Activated CD4-positive, alpha-beta T cell treated with anti-CD3 and anti-CD28 coated beads, Interleukin-2, amount 10 ng/mL, durations not matched to agents 7 days and 5 days (primary cell): Measurements from ENCODE around the gene OR8A1. TPM values are rescaled to one million over a fixed set of nuclear protein-coding genes. Genes with fewer than 3 reads are reported as not detected.

Experiments
- CTCF ChIA-PET: fragments of 350-600 bp; sonication (Branson Sonifier 250); formaldehyde crosslinking; loops from one replicate; lab custom pipeline; 2021; ENCODE audit warnings: antibody characterized with exemption; lab: Charles Lee
- POLR2A ChIA-PET: fragments of 350-600 bp; sonication (Branson Sonifier 250); formaldehyde crosslinking; loops from one replicate; lab custom pipeline; 2021; ENCODE audit warnings: antibody characterized with exemption; lab: Charles Lee
- DNase-seq: peaks from one replicate; pipeline ENCODE4 v3.0.0-alpha.2; 2020
- H3K27ac Mint-ChIP-seq: one replicate; pipeline ENCODE4 v1.8.0; 2021; ENCODE audit warnings: mild to moderate bottlenecking, moderate library complexity, mixed read lengths
- H3K27me3 Mint-ChIP-seq: one replicate; pipeline ENCODE4 v1.8.0; 2021; ENCODE audit warnings: mixed read lengths
- H3K36me3 Mint-ChIP-seq: one replicate; pipeline ENCODE4 v1.8.0; 2021; ENCODE audit warnings: low read depth, mixed read lengths
- H3K4me1 Mint-ChIP-seq: one replicate; pipeline ENCODE4 v1.8.0; 2021; ENCODE audit warnings: mixed read lengths
- H3K4me3 Mint-ChIP-seq: one replicate; pipeline ENCODE4 v1.8.0; 2021; ENCODE audit warnings: mild to moderate bottlenecking, moderate library complexity, mixed read lengths
- H3K9me3 Mint-ChIP-seq: one replicate; pipeline ENCODE4 v1.8.0; 2021; ENCODE audit warnings: mixed read lengths
- total RNA-seq, 2 experiments: library from RNA; stranded (reverse); gene quantifications; one replicate each; pipeline ENCODE4 v1.2.3, GENCODE V29; 2021

OR8A1 gene
- total RNA-seq, 2 experiments from 2014 or later: not detected

- no peak for DNase-seq
- Mint-ChIP-seq H3K27ac (no peak overlapping the region), H3K4me1 (no peaks in the 10 kb centered on the region), H3K4me3 (no peak overlapping the region), H3K36me3 (no peaks in the 10 kb centered on the region), H3K9me3 (no peaks in the 10 kb centered on the region), H3K27me3 (peaks cover 13% of the 10 kb centered on the region)
- CTCF ChIA-PET: no interaction called here
- POLR2A ChIA-PET: no interaction called here
These were observed 8.1 kb downstream of the OR8A1 start for GRCh38 chr11:124577716-124578427.

DNA sequence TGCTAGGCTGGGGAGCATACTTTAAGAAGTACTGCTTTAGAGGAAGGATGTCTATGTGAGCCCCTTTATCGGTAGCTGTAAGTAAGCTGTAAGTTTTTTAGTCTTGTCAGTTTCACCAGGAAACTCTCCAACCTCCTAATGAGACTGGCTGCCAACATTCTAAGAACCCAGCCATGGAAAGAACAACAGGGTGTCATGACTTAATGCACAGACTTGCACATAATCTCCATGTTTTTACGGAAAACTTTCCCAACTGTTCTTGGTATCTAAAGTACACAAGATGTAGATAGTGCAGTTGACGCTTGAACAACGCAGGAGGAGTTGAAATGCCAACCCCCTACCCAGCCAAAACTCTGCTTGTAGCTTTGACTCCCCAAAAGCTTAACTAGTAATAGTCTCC, 9.0 kb downstream of the OR8A1 start:
- Mint-ChIP-seq H3K36me3 (no peaks in the 10 kb centered on the region), H3K27ac (no peak overlapping the region), H3K4me3 (no peak overlapping the region), H3K27me3 (peaks cover 10% of the 10 kb centered on the region), H3K4me1 (no peaks in the 10 kb centered on the region), H3K9me3 (no peaks in the 10 kb centered on the region)
- POLR2A ChIA-PET: no interaction called here
- no peak for DNase-seq
- CTCF ChIA-PET: no interaction called here

DNA sequence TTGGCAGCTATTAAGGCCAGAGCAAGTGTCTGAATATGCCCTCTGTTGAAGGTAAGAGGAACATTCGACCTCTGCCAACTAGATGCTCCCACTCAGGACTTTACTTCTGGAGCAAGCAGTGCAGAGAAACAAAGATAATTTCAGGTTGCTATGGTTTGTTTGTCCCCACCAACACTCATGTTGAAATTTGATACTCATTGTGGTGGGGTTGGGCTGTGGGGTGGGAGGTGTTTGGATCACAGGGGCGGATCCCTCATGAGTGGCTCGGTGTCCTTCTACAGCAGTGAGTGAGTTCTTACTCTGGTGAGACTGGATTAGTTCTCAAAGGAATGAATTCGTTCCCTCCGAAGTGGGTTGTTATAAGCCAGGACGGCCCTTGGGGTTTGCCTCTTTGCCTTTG, 12.0 kb downstream of the OR8A1 start:
- H3K4me3 Mint-ChIP-seq: no peak overlapping the region
- no peaks in the 10 kb centered on the region for H3K9me3 Mint-ChIP-seq
- no peaks in the 10 kb centered on the region for H3K4me1 Mint-ChIP-seq
- H3K36me3 Mint-ChIP-seq: no peaks in the 10 kb centered on the region
- H3K27ac Mint-ChIP-seq: no peak overlapping the region
- H3K27me3 Mint-ChIP-seq: peaks cover 4% of the 10 kb centered on the region
- POLR2A ChIA-PET: no interaction called here
- no peak for DNase-seq
- CTCF ChIA-PET: no interaction called here

GRCh38 chr11:124582565-124582964, 12.8 kb downstream of the OR8A1 start:
- Mint-ChIP-seq H3K27ac (no peak overlapping the region), H3K4me1 (no peaks in the 10 kb centered on the region), H3K4me3 (no peak overlapping the region), H3K27me3 (peaks cover 9% of the 10 kb centered on the region), H3K9me3 (no peaks in the 10 kb centered on the region), H3K36me3 (no peaks in the 10 kb centered on the region)
- ChIA-PET POLR2A (no interaction called here), CTCF (interaction anchor here (1.5 kb wide), 1 partner anchor 20 kb away, joined by 4 read pairs; no protein-coding TSS in a partner anchor)
- no peak for DNase-seq

GRCh38 chr11:124583781-124584180, 14.0 kb downstream of the OR8A1 start:
- Mint-ChIP-seq H3K9me3 (no peaks in the 10 kb centered on the region), H3K27me3 (peaks cover 13% of the 10 kb centered on the region), H3K36me3 (no peaks in the 10 kb centered on the region), H3K4me3 (no peak overlapping the region), H3K4me1 (no peaks in the 10 kb centered on the region), H3K27ac (no peak overlapping the region)
- POLR2A ChIA-PET: no interaction called here
- CTCF ChIA-PET: interaction anchor here (1.5 kb wide), 1 partner anchor 18 kb away, joined by 4 read pairs; no protein-coding TSS in a partner anchor
- DNase-seq: no peak

DNA sequence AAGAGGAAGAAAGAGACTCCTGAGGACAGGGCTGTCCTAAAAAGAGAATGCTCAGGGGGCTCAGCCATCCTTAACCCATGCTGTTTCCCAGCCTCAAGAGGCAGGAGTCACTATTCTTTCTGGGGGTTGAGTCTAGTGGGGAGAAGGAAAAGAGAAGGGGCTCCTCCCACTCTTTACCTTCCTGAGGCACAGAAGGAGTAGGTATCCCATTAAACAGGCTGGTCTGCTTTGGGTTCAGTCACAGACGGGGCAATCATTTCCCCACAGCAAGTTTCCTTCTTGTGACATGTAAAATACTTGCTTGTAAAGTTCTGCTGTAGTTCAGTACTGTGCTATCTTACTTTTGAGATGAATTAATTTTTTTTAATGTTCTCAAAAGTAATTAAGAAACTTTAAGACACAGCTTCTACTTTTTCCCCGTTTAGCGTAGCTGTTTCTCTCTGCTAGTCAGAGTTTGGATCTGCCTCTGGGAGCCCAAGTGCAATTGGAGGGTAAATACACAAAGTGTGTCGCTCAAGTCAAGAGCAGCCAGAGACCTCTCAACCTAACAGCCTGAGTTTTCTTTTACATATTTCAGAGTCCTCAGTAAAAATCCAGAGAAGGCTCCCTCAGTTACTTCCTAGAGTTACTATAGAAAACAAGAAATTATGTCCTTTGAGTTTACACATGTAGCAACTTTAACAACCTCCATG, 15.0 kb downstream of the OR8A1 start:
- Mint-ChIP-seq H3K4me1 (no peaks in the 10 kb centered on the region), H3K36me3 (no peaks in the 10 kb centered on the region), H3K27me3 (peaks cover 15% of the 10 kb centered on the region), H3K4me3 (no peak overlapping the region), H3K9me3 (no peaks in the 10 kb centered on the region), H3K27ac (no peak overlapping the region)
- ChIA-PET CTCF (interaction anchor here (1.0 kb wide), 1 partner anchor 183 kb away, joined by 4 read pairs; no protein-coding TSS in a partner anchor), POLR2A (no interaction called here)
- DNase-seq: no peak

DNA sequence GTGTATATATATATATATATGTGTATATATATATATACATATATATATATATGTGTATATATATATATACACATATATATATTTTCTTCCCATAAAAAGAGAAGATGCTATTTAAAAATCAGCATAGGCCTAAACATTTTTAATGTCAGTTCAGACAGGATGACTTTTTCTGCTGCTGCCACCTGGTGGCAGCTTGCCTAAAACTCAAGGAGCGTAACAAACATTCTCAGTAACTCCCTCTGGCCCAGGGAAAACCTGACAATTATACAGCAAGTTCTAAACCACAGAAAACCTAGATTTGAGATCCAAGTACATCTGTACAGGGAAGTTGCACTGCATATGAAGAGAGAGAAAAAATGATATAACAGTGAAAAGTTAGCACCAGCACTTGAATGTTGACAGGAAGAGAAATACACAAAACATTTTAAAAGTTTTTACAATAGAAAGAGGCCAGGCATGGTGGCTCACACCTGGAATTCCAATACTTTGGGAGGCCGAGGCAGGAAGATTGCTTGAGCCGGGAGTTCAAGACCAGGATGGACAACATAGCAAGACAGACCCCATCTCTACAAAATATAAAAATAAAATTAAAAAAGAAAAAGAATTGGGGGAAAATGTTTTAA, 16.6 kb downstream of the OR8A1 start:
- no peaks in the 10 kb centered on the region for H3K9me3 Mint-ChIP-seq
- ChIA-PET CTCF (interaction anchor here (0.9 kb wide), 1 partner anchor 185 kb away, joined by 4 read pairs; no protein-coding TSS in a partner anchor), POLR2A (no interaction called here)
- H3K27me3 Mint-ChIP-seq: peaks cover 18% of the 10 kb centered on the region
- H3K4me3 Mint-ChIP-seq: no peak overlapping the region
- no peaks in the 10 kb centered on the region for H3K4me1 Mint-ChIP-seq
- H3K36me3 Mint-ChIP-seq: no peaks in the 10 kb centered on the region
- peak; percentile 56 for DNase-seq
- H3K27ac Mint-ChIP-seq: no peak overlapping the region

DNA sequence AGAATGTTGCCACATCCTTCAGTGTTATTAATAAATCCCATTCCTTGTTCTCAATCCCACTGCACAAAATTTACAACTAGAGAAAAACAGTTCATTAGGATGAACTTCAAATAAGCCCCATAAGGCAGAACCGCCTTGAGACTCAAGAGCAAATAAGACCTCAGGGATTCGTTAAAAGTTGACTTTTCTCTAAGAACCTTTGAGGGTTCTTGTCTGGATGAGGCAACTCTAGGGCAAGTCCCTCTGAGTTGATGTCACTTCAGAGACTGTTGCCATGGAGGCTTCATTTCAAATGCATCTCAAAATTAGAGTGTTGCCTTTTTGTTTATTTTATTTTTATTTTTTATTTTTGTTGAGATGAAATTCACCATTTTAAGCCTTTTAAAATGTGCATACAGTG, 21.6 kb downstream of the OR8A1 start:
- Mint-ChIP-seq H3K4me1 (no peaks in the 10 kb centered on the region), H3K4me3 (no peak overlapping the region), H3K27ac (no peak overlapping the region), H3K9me3 (no peaks in the 10 kb centered on the region), H3K27me3 (peaks cover 25% of the 10 kb centered on the region), H3K36me3 (no peaks in the 10 kb centered on the region)
- ChIA-PET POLR2A (no interaction called here), CTCF (no interaction called here)
- DNase-seq: no peak

- Mint-ChIP-seq H3K27ac (no peak overlapping the region), H3K4me1 (no peaks in the 10 kb centered on the region), H3K36me3 (no peaks in the 10 kb centered on the region), H3K9me3 (no peaks in the 10 kb centered on the region), H3K27me3 (peaks cover 28% of the 10 kb centered on the region), H3K4me3 (no peak overlapping the region)
- ChIA-PET POLR2A (no interaction called here), CTCF (no interaction called here)
- no peak for DNase-seq
These were observed 22.8 kb downstream of the OR8A1 start for GRCh38 chr11:124592627-124593026.

DNA sequence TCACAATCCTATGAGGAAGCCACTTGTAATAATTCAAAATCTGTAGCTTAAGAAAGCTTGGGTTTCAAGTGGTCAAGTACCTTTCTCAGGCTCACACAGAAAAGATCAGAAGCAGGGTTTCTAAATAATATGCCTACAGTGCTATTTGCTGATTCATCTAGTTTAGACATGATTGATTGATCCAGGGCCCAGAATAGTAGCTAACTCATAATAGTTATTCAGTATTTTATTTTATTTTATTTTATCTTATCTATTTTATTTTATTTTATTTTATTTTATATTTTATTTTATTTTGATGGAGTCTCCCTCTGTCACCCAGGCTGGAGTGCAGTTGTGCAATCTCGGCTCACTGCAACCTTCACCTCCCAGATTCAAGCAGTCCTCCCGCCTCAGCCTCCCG, 25.5 kb downstream of the OR8A1 start:
- ChIA-PET CTCF (no interaction called here), POLR2A (no interaction called here)
- Mint-ChIP-seq H3K27me3 (peaks cover 22% of the 10 kb centered on the region), H3K9me3 (no peaks in the 10 kb centered on the region), H3K4me1 (no peaks in the 10 kb centered on the region), H3K4me3 (no peak overlapping the region), H3K27ac (no peak overlapping the region), H3K36me3 (no peaks in the 10 kb centered on the region)
- DNase-seq: no peak

- Mint-ChIP-seq H3K36me3 (no peaks in the 10 kb centered on the region), H3K4me1 (no peaks in the 10 kb centered on the region), H3K4me3 (no peak overlapping the region), H3K27ac (no peak overlapping the region), H3K27me3 (peaks cover 30% of the 10 kb centered on the region), H3K9me3 (no peaks in the 10 kb centered on the region)
- ChIA-PET POLR2A (no interaction called here), CTCF (no interaction called here)
- DNase-seq: no peak
These were observed 27.8 kb downstream of the OR8A1 start for GRCh38 chr11:124597626-124598025.

GRCh38 chr11:124600621-124601320, 31.0 kb downstream of the OR8A1 start:
- CTCF ChIA-PET: no interaction called here
- no peaks in the 10 kb centered on the region for H3K9me3 Mint-ChIP-seq

More at GRCh38 chr11:124600621-124601320, 31.0 kb downstream of the OR8A1 start:
- POLR2A ChIA-PET: no interaction called here
- H3K27me3 Mint-ChIP-seq: peaks cover 24% of the 10 kb centered on the region
- H3K4me1 Mint-ChIP-seq: peaks cover 1% of the 10 kb centered on the region
- no peak for DNase-seq
- no peak overlapping the region for H3K27ac Mint-ChIP-seq
- H3K36me3 Mint-ChIP-seq: no peaks in the 10 kb centered on the region
- H3K4me3 Mint-ChIP-seq: no peak overlapping the region
